AG08395 (cell line): ENCODE data around the gene RNF26.

ENCODE experiments used
- DNase-seq: peaks from one replicate; pipeline ENCODE4 v3.0.0; 2012; ENCODE audit warnings: mixed read lengths, low spot score

RNF26 gene

GRCh38 chr11:119334174-119334930, at the start of gene RNF26:
Gene RNF26 (plus strand): TSS chr11:119334527. CDS start chr11:119335123, 596 bp downstream.
- peak; percentile 100 for DNase-seq

- no peak for DNase-seq
These were observed 48.9 kb upstream of the RNF26 start for GRCh38 chr11:119285431-119285830.

- no peak for DNase-seq
These were observed 46.1 kb upstream of the RNF26 start for GRCh38 chr11:119288219-119288618.

GRCh38 chr11:119290894-119291497, 43.3 kb upstream of the RNF26 start:
- DNase-seq: no peak

GRCh38 chr11:119293461-119293860, 40.9 kb upstream of the RNF26 start:
- DNase-seq: no peak

- DNase-seq: no peak
These were observed 39.1 kb upstream of the RNF26 start for GRCh38 chr11:119295178-119295577.

- no peak for DNase-seq
These were observed 36.4 kb upstream of the RNF26 start for GRCh38 chr11:119297938-119298337.

GRCh38 chr11:119298726-119299125, 35.6 kb upstream of the RNF26 start:
- DNase-seq: no peak

- DNase-seq: no peak
These were observed 34.9 kb upstream of the RNF26 start for GRCh38 chr11:119299416-119299815.

GRCh38 chr11:119300198-119300964, 33.9 kb upstream of the RNF26 start:
- DNase-seq: no peak

GRCh38 chr11:119303227-119303718, 31.1 kb upstream of the RNF26 start:
- no peak for DNase-seq

GRCh38 chr11:119305556-119306372, 28.6 kb upstream of the RNF26 start:
- no peak for DNase-seq

- peak; percentile 27 for DNase-seq
These were observed 27.9 kb upstream of the RNF26 start for GRCh38 chr11:119306373-119306890.

- DNase-seq: no peak
These were observed 27.1 kb upstream of the RNF26 start for GRCh38 chr11:119307219-119307618.

GRCh38 chr11:119307974-119308373, 26.4 kb upstream of the RNF26 start:
- DNase-seq: no peak

GRCh38 chr11:119309411-119309810, 24.9 kb upstream of the RNF26 start:
- no peak for DNase-seq

GRCh38 chr11:119309953-119310681, 24.2 kb upstream of the RNF26 start:
- no peak for DNase-seq

- DNase-seq: no peak
These were observed 23.7 kb upstream of the RNF26 start for GRCh38 chr11:119310682-119311052.

- no peak for DNase-seq
These were observed 19.6 kb upstream of the RNF26 start for GRCh38 chr11:119314726-119315125.

- peak; percentile 31 for DNase-seq
These were observed 19.0 kb upstream of the RNF26 start for GRCh38 chr11:119315131-119316015.
